Gastroesophageal sphincter (tissue), 4 donors: ENCODE data around the gene DIP2C. TPM values are rescaled to one million over a fixed set of nuclear protein-coding genes. Genes with fewer than 3 reads are reported as not detected.
A peak's percentile ranks its signal among the peaks of the same experiment; 100 is the strongest.
"Not testable (repeated sequence)": the region's sequence is repeated elsewhere in the genome, so short reads cannot be mapped to it uniquely, and the experiment has no call there.

Source experiments
- ATAC-seq: fragments of 150-250 bp; one replicate; pipeline ENCODE4 v1.9.1; 2016; ENCODE audit warnings: mild to moderate bottlenecking, moderate library complexity
- H3K27ac ChIP-seq, 4 donors: fragments of 200-600 bp; sonication (generic) in 3 of 4; 1 replicate in 3 of 4; 2 replicates in 1 of 4; pipeline ENCODE4 v1.5.1; 2016 to 2019
- H3K27me3 ChIP-seq: fragments of 200-600 bp; sonication (generic); one replicate; pipeline ENCODE4 v1.5.1; 2019
- H3K36me3 ChIP-seq, 2 donors: fragments of 200-600 bp; sonication (generic); one replicate each; pipeline ENCODE4 v1.5.1; 2019; ENCODE audit warnings: control low read depth in 1 of 2
- H3K4me1 ChIP-seq, 3 donors: fragments of 200-600 bp; sonication (generic); 1 replicate in 2 of 3; 2 replicates in 1 of 3; pipeline ENCODE4 v1.5.1; 2016 to 2019; ENCODE audit warnings: control low read depth in 2 of 3
- H3K4me3 ChIP-seq, 2 donors: fragments of 200-600 bp; sonication (generic); one replicate each; pipeline ENCODE4 v1.5.1; 2019; ENCODE audit warnings: mild to moderate bottlenecking in 1 of 2, moderate library complexity in 1 of 2
- H3K9me3 ChIP-seq, 3 donors: fragments of 200-600 bp; sonication (generic); one replicate each; pipeline ENCODE4 v1.5.1; 2017 to 2019; ENCODE audit warnings: control low read depth in 2 of 3
- EP300 ChIP-seq: sonication (generic); formaldehyde crosslinking; IDR thresholded peaks from one replicate; pipeline ENCODE4 v1.6.1; 2017; ENCODE audit warnings: antibody characterized with exemption, mild to moderate bottlenecking
- POLR2A ChIP-seq, 2 donors: fragments of 450-650 bp; IDR thresholded peaks; one replicate each; pipeline ENCODE4 v1.6.1; 2017; ENCODE audit warnings: antibody characterized with exemption in 2 of 2, mild to moderate bottlenecking in 2 of 2, moderate library complexity in 1 of 2
- POLR2AphosphoS5 ChIP-seq: sonication (generic); formaldehyde crosslinking; IDR thresholded peaks from one replicate; pipeline ENCODE4 v1.6.1; 2017; ENCODE audit warnings: antibody characterized with exemption
- WGBS, 2 donors: methylation state at CpG; one replicate each; pipeline ENCODE4 v1.1.5; 2018; ENCODE audit warnings: low coverage in 1 of 2; 5-methylcytosine and 5-hydroxymethylcytosine counted together
- total RNA-seq, 4 donors: library from RNA; depleted of rRNA; stranded (reverse); fragments of >200 nt; gene quantifications; one replicate each; pipeline ENCODE4 v1.1.0, GENCODE V29; 2016
- TF ChIP-seq, protein P1 (sequence below), 4 experiments: fragments of 200-600 bp in 2 of 4; fragments of 450-650 bp in 2 of 4; sonication (generic) in 1 of 4; IDR thresholded peaks; one replicate each; pipeline ENCODE4 v1.5.1; 2017 to 2019; ENCODE audit warnings: antibody characterized with exemption in 4 of 4, mild to moderate bottlenecking in 2 of 4, moderate library complexity in 2 of 4

Gene DIP2C
- total RNA-seq, 4 donors from 2014 or later = 40.8 to 73.8 (median 47.7) TPM

DNA sequence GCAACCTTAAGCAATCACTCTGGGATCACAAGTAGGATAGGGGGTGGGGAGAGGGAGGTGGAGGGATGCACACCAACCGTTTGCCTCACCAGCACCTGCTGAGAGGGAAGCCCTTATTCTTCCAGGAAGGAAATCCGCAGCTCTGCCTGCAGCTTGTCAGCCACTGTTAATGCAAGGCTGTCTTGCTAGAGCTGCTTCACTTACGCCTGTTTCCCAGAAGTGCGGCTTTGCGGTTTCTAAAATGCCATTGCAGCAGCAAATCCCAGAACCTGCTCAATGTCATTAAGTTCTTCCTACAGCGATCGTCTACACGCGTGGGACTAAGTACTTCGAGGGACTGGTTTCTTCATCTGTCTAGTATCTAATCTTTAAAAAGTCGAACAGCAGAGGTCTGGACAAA lies 363.1 kb downstream of the DIP2C start:
- Histone ChIP-seq H3K27ac (no peak overlapping the region), H3K27me3 (no peaks in the 10 kb centered on the region), H3K36me3 (peaks cover 0 to 43% of the 10 kb centered on the region in 2 donors), H3K4me3 (no peak overlapping the region), H3K4me1 (peaks cover 0 to 30% (median 5%) of the 10 kb centered on the region in 3 donors), H3K9me3 (no peaks in the 10 kb centered on the region)
- ATAC-seq = no peak
- 81 to 90% methylated on average over 4 to 9 of the region's 11 CpGs for WGBS, 2 donors
- TF ChIP-seq POLR2AphosphoS5 = no peak
- TF ChIP-seq POLR2A (IDR thresholded peaks at IDR 0.05) = no peak
- TF ChIP-seq, protein P1, sequence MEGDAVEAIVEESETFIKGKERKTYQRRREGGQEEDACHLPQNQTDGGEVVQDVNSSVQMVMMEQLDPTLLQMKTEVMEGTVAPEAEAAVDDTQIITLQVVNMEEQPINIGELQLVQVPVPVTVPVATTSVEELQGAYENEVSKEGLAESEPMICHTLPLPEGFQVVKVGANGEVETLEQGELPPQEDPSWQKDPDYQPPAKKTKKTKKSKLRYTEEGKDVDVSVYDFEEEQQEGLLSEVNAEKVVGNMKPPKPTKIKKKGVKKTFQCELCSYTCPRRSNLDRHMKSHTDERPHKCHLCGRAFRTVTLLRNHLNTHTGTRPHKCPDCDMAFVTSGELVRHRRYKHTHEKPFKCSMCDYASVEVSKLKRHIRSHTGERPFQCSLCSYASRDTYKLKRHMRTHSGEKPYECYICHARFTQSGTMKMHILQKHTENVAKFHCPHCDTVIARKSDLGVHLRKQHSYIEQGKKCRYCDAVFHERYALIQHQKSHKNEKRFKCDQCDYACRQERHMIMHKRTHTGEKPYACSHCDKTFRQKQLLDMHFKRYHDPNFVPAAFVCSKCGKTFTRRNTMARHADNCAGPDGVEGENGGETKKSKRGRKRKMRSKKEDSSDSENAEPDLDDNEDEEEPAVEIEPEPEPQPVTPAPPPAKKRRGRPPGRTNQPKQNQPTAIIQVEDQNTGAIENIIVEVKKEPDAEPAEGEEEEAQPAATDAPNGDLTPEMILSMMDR (IDR thresholded peaks at IDR 0.05) = no peak
- no peak for TF ChIP-seq EP300

DNA sequence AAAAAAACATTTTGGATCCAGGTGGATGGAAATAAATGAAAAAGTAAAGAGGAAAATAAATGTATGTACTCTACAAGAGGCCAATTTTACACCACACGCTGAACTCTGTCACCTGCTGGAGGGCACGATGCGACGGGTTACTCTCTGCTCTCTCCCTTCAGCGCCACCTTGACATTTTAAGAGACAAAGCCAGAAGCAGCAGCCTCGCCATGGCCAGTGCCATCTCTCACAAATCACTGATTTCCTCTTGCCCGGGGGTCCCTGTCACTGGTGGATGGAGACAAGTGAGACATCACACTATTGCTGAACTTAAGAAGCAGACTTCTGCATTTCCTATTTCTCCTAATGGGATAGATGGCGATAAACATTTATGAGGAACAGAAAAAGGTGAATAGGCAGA lies 364.2 kb downstream of the DIP2C start:
- Histone ChIP-seq H3K27me3 (no peaks in the 10 kb centered on the region), H3K4me1 (peaks cover 0 to 30% (median 5%) of the 10 kb centered on the region in 3 donors), H3K9me3 (no peaks in the 10 kb centered on the region), H3K36me3 (peaks cover 0 to 54% of the 10 kb centered on the region in 2 donors), H3K4me3 (no peak overlapping the region), H3K27ac (peak overlapping the region in 1 of 4 donors; percentile 70)
- WGBS, 2 donors = 90 to 93% methylated on average over 2 to 8 of the region's 8 CpGs
- TF ChIP-seq POLR2A (IDR thresholded peaks at IDR 0.05) (no peak), EP300 (no peak), POLR2AphosphoS5 (no peak)
- TF ChIP-seq, protein P1 (IDR thresholded peaks at IDR 0.05) = no peak
- ATAC-seq = no peak

DNA sequence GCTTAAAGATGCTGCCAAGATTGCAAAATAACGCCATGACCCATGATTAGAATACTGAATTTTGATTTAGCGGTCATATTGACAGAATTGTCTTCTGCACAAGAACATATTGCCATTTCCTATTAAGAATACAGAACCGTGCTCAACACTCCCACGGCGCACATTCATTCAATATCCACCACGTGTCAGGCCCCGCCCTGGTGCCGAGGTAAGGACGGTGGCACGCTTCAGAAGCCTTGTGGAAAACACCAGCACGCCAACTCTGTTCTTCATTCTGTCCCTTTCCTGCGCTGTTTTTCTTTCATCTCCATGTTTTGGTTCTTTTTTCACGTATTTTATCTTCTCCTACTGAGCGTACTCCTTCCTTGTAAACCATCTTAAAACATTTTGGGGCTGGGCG lies 364.9 kb downstream of the DIP2C start:
- no peaks in the 10 kb centered on the region for H3K9me3 ChIP-seq
- TF ChIP-seq POLR2AphosphoS5 (no peak), EP300 (no peak), POLR2A (IDR thresholded peaks at IDR 0.05) (no peak)
- TF ChIP-seq, protein P1 (IDR thresholded peaks at IDR 0.05) = no peak
- no peak overlapping the region for H3K4me3 ChIP-seq
- no peaks in the 10 kb centered on the region for H3K27me3 ChIP-seq
- no peak for ATAC-seq
- peaks cover 0 to 59% of the 10 kb centered on the region in 2 donors for H3K36me3 ChIP-seq
- 89 to 94% methylated on average over 8 to 15 of the region's 15 CpGs for WGBS, 2 donors
- H3K27ac ChIP-seq = peak overlapping the region in 3 of 4 donors; percentile 70 to 77 (median 74)
- peaks cover 0 to 24% (median 5%) of the 10 kb centered on the region in 3 donors for H3K4me1 ChIP-seq

DNA sequence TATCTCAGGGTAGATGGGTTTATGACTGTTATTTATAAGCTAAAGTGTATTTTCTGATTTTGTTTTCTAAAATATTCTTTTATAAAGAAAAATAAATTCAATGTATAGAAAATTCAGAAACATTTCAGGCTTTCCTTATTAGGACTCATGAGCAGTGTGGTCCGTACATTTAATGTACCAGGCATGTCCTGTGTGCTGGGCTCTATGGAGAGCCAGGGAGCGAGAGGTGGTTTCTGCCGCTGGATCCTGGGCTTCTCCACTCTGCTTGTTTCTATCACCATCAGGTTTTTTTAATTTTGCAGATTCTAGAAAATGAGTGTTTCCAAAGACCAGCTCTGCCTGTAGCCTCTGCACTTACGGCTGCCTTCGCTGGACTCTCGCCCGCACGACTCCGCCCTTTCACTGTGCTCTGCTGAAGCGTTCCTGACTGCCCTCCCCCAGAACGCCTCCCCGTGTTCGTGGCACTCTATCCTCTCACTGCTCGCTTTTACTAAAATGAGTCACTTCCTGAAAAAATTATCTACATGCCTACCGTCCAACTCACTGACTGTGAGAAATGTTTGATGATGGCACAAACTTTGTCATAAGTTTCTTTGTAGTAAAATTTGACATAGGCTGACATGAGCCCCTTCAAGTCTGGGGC lies 365.7 kb downstream of the DIP2C start:
- Histone ChIP-seq H3K27ac (peak overlapping the region in 3 of 4 donors; percentile 70 to 77 (median 74)), H3K27me3 (no peaks in the 10 kb centered on the region), H3K36me3 (peaks cover 0 to 59% of the 10 kb centered on the region in 2 donors), H3K9me3 (no peaks in the 10 kb centered on the region), H3K4me3 (peak overlapping the region in 1 of 2 donors; percentile 15), H3K4me1 (peaks cover 0 to 16% (median 5%) of the 10 kb centered on the region in 3 donors)
- WGBS, 2 donors = 7 to 25% methylated on average over 14 to 15 of the region's 15 CpGs
- no peak for TF ChIP-seq EP300
- no peak for TF ChIP-seq POLR2A (IDR thresholded peaks at IDR 0.05)
- TF ChIP-seq, protein P1 (IDR thresholded peaks at IDR 0.05) = no peak
- TF ChIP-seq POLR2AphosphoS5 = peak; percentile 74
- ATAC-seq = peak; percentile 98

DNA sequence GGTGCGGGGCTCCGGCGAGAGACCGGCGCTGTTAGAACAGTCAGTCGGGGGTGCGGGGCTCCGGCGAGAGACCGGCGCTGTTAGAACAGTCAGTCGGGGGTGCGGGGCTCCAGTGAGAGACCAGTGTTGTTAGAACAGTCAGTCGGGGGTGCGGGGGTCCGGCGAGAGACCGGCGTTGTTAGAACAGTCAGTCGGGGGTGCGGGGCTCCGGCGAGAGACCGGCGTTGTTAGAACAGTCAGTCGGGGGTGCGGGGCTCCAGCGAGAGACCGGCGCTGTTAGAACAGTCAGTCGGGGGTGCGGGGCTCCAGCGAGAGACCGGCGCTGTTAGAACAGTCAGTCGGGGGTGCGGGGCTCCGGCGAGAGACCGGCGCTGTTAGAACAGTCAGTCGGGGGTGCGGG lies 366.4 kb downstream of the DIP2C start:
- Histone ChIP-seq H3K4me1 (peaks cover 0 to 21% (median 5%) of the 10 kb centered on the region in 3 donors), H3K27ac (peak overlapping the region in 1 of 4 donors; percentile 70), H3K36me3 (peaks cover 0 to 60% of the 10 kb centered on the region in 2 donors)
- WGBS, 2 donors = 48 to 83% methylated on average over 2 to 4 of the region's 43 CpGs
- not testable (repeated sequence) for H3K4me3 ChIP-seq, H3K9me3 ChIP-seq, ATAC-seq, H3K27me3 ChIP-seq
